Upper lobe of left lung (tissue), 4 donors: ENCODE data around the gene GUCY2F.

ENCODE experiments used
- POLR2A ChIP-seq, 4 donors: fragments of 450-650 bp; IDR thresholded peaks; one replicate each; pipeline ENCODE4 v1.5.1; 2016 to 2017; ENCODE audit warnings: antibody characterized with exemption in 4 of 4, mild to moderate bottlenecking in 2 of 4
- POLR2AphosphoS5 ChIP-seq, 2 donors: sonication (generic); formaldehyde crosslinking; IDR thresholded peaks; one replicate each; pipeline ENCODE4 v1.5.1; 2017; ENCODE audit warnings: antibody characterized with exemption in 2 of 2
- TF ChIP-seq, protein P1 (sequence below), 6 experiments: fragments of 450-650 bp in 4 of 6; fragments of 200-600 bp in 2 of 6; sonication (generic) in 2 of 6; IDR thresholded peaks; one replicate each; pipeline ENCODE4 v1.5.1; 2016 to 2019; ENCODE audit warnings: antibody characterized with exemption in 6 of 6

DNA sequence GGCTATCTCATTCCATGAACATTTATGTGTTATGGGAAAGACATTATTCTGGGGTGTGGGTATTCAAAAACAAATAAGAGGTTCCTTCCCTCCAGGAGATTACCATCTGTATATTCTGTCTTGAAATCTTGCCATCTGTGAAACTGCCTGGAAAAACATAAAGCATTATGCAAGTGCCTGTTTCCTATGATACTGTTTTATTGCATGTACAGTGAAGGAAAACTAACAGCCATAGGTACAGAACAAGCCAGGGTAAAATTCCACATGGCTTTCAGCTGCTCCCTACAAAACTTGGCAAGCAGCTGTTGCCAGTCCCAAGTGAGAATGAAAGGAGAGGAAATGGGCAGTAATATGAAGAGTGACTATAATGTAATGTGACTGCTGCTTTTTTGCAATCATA, 136.0 kb downstream of the GUCY2F start:
- TF ChIP-seq, protein P1, sequence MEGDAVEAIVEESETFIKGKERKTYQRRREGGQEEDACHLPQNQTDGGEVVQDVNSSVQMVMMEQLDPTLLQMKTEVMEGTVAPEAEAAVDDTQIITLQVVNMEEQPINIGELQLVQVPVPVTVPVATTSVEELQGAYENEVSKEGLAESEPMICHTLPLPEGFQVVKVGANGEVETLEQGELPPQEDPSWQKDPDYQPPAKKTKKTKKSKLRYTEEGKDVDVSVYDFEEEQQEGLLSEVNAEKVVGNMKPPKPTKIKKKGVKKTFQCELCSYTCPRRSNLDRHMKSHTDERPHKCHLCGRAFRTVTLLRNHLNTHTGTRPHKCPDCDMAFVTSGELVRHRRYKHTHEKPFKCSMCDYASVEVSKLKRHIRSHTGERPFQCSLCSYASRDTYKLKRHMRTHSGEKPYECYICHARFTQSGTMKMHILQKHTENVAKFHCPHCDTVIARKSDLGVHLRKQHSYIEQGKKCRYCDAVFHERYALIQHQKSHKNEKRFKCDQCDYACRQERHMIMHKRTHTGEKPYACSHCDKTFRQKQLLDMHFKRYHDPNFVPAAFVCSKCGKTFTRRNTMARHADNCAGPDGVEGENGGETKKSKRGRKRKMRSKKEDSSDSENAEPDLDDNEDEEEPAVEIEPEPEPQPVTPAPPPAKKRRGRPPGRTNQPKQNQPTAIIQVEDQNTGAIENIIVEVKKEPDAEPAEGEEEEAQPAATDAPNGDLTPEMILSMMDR (IDR thresholded peaks at IDR 0.05), result no peak
- TF ChIP-seq POLR2A (IDR thresholded peaks at IDR 0.05) (no peak), POLR2AphosphoS5 (IDR thresholded peaks at IDR 0.05) (no peak)
